HUES6 (cell line): ENCODE results near the gene UNC13A.

Source experiments
- H3K27ac ChIP-seq: 2 replicates; pipeline ENCODE4 v1.7.0; 2013; ENCODE audit warnings: low read depth, mild to moderate bottlenecking, low read length, inconsistent platforms
- H3K27me3 ChIP-seq: 2 replicates; pipeline ENCODE4 v1.6.1; 2013; ENCODE audit warnings: low read length; ENCODE audit not compliant: control insufficient read depth, insufficient read depth
- H3K36me3 ChIP-seq: 2 replicates; pipeline ENCODE4 v1.6.1; 2013; ENCODE audit warnings: low read length; ENCODE audit not compliant: control insufficient read depth, insufficient read depth
- H3K4me1 ChIP-seq: 2 replicates; pipeline ENCODE4 v1.6.1; 2013; ENCODE audit warnings: low read length; ENCODE audit not compliant: control insufficient read depth, insufficient read depth
- H3K4me3 ChIP-seq: 2 replicates; pipeline ENCODE4 v1.5.1; 2013; ENCODE audit warnings: low read depth, low read length
- H3K9ac ChIP-seq: one replicate; pipeline ENCODE4 v1.6.1; 2013; ENCODE audit warnings: mild to moderate bottlenecking, low read length
- H3K9me3 ChIP-seq: 2 replicates; pipeline ENCODE4 v1.6.1; 2013; ENCODE audit warnings: low read depth, low read length; ENCODE audit not compliant: control insufficient read depth, insufficient read depth

Gene UNC13A

DNA sequence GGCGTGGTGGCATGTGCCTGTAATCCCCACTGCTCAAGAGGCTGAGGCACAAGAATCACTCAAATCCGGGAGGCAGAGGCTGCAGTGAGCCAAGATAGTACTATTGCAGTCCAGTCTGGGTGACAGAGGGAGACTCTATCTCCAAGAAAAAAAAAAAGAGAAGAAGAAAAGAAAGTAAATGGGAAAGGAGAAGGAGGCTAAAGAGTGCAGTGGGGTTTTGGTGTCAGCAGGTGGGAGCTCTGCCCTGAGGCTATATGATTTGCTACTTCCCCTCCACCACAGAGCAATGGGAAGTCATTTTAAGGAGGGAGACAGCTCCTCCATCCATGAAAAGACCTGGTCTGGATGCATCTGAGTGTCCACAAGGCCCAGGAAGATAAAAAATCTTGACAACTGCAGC is 23.1 kb downstream of the UNC13A start:
- no peaks in the 10 kb centered on the region for H3K27me3 ChIP-seq
- no peak overlapping the region for H3K4me3 ChIP-seq
- peaks cover 46% of the 10 kb centered on the region for H3K36me3 ChIP-seq
- no peak overlapping the region for H3K9ac ChIP-seq
- H3K4me1 ChIP-seq: no peaks in the 10 kb centered on the region
- H3K27ac ChIP-seq: no peak overlapping the region
- H3K9me3 ChIP-seq: peaks cover 5% of the 10 kb centered on the region; the same call in 1 of the 2 replicates

DNA sequence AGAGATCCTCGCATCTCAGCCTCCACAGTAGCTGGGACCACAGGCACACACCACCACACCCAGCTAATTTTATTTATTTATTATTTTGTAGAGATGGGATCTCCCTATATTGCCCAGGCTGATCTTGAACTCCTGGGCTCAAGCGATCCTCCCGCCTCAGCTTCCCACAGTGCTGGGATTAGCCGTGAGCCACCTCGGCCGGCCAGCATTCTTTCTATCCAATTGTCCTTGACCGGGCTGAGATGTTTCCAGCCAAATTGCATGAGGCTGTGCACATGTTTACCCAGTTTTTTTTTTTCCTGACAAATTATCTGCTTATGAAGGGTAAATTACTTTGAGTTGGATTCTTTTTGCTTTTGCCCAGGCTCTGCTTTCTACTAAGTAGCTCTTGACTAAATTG is 28.2 kb downstream of the UNC13A start:
- no peaks in the 10 kb centered on the region for H3K9me3 ChIP-seq
- no peak overlapping the region for H3K4me3 ChIP-seq
- no peaks in the 10 kb centered on the region for H3K27me3 ChIP-seq
- no peak overlapping the region for H3K27ac ChIP-seq
- peaks cover 45% of the 10 kb centered on the region for H3K36me3 ChIP-seq
- H3K4me1 ChIP-seq: peaks cover 4% of the 10 kb centered on the region
- H3K9ac ChIP-seq: no peak overlapping the region

DNA sequence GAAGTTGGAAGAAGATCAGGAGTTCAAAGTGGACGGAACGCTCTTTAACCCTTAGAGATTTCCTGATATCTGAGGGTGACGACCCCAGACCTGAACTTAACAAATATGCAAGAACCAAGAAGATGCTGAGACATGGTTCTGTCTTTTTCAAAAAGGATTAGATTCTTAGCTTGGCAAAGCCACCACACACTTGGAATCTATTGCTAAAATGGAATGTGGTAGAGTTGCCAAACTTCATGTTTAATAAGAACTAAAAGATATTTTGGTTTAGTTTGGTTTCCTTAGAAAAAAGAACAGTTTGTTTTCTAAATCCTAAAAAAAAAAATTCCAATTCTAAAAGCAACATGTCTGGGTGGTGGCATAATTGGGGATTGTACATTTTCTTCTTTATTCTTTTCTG is 29.5 kb downstream of the UNC13A start:
- no peak overlapping the region for H3K27ac ChIP-seq
- peaks cover 43% of the 10 kb centered on the region for H3K36me3 ChIP-seq
- H3K27me3 ChIP-seq: no peaks in the 10 kb centered on the region
- no peak overlapping the region for H3K4me3 ChIP-seq
- H3K9ac ChIP-seq: no peak overlapping the region
- peaks cover 4% of the 10 kb centered on the region; the same call in 1 of the 2 replicates for H3K9me3 ChIP-seq
- peaks cover 8% of the 10 kb centered on the region for H3K4me1 ChIP-seq

DNA sequence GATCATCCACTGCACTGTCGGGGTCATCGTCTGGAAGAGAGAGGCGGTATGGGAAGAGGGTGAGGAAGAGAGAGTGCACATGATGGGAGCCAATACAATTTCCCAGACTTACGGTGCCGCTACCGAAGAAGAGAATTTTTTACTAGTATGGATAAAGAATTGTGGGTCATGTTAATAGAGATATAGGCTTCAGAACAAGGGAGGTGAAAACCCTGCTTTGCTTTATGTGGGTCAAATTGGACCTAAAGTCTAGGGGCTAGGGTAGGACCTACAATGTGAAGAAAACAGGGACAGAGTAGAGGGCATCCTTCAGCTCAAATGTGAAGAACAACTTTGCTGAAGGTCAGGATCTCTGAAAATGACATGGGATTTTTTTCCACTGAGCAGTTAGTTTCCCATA is 29.9 kb downstream of the UNC13A start:
- Histone ChIP-seq H3K9me3 (peaks cover 4% of the 10 kb centered on the region; the same call in 1 of the 2 replicates), H3K27me3 (no peaks in the 10 kb centered on the region), H3K27ac (no peak overlapping the region), H3K36me3 (peaks cover 38% of the 10 kb centered on the region), H3K4me1 (peaks cover 8% of the 10 kb centered on the region), H3K9ac (no peak overlapping the region), H3K4me3 (no peak overlapping the region)

DNA sequence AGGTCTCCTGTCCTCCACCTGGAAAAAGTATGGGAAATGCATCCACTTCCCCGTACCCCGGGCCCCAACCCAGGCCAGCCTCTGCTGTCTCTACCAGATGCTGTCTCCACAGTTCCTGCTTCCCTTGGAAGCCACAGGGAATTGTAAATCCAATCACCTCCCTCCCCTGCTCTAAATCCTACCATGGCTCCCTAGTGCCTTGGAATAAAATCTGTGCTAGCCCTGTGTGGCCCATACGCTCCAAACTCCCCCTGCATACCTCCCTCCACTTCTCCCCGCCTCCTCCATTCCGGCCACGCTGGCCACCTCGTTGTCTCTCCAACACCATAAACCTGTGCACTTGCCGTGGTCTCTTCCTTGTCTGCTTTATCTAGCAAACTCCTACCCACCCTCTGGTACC is 31.2 kb downstream of the UNC13A start:
- H3K9me3 ChIP-seq: peaks cover 4% of the 10 kb centered on the region; the same call in 1 of the 2 replicates
- H3K27me3 ChIP-seq: no peaks in the 10 kb centered on the region
- H3K4me1 ChIP-seq: peaks cover 8% of the 10 kb centered on the region
- peaks cover 46% of the 10 kb centered on the region for H3K36me3 ChIP-seq
- H3K4me3 ChIP-seq: no peak overlapping the region
- H3K9ac ChIP-seq: no peak overlapping the region
- H3K27ac ChIP-seq: no peak overlapping the region

DNA sequence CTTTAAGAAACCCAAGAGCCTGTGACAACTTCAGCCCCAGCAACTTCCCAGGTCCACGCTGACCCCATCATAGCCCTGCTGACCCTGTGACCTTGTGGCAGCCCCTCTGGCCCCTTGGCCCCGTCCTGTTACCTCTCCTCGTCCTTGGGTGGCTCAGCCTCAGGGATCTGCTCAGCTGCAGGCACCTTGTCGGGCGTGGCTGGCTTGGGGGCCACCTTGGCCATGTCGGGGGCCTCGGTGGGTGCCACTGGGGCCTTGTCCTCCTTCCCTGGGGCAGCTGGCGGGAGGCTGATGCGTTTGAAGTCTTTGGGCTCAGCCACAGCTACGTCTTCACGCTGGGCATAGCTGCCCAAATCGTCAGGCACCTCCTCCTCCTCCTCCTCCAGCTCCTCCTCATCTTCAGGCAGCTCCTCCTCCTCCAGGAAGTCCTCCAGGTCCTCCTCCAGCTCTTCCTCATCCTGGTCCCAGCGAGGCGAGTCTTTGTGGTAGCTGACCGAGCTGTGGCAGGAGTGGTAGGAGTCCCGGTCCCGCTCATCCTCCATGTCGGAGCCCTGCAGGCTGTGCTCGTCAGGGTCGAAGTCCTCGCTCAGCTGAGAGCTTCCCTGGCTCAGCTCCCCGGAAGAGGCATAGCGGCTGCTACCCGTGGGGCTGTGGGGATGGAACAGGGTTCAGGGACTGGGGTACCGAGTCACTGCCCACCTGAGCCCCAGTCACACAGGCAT is 32.2 kb downstream of the UNC13A start:
- Histone ChIP-seq H3K27ac (no peak overlapping the region), H3K36me3 (peaks cover 50% of the 10 kb centered on the region), H3K9me3 (peaks cover 4% of the 10 kb centered on the region; the same call in 1 of the 2 replicates), H3K4me1 (peaks cover 8% of the 10 kb centered on the region), H3K9ac (no peak overlapping the region), H3K4me3 (no peak overlapping the region), H3K27me3 (no peaks in the 10 kb centered on the region)

DNA sequence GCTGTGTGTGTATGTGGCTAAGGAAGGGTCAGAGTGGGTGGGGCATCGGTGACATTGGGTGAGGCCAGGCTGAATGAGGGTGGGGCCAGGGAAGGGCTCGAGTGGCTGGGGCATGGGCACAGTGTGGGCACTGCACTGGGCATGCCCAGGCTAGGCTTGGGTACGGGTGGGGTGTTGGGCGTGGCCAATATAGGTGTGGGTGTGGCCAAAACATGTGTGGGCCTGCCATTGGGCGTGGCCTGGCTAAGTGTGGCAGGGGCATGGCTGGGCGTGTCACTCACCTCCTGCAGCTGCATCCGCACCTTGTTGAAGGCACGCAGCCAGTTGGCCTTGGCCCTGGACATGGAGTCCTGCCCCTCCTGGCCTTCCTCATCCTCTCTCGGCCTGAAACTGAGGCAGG is 33.2 kb downstream of the UNC13A start:
- no peaks in the 10 kb centered on the region for H3K27me3 ChIP-seq
- peaks cover 50% of the 10 kb centered on the region for H3K36me3 ChIP-seq
- H3K4me1 ChIP-seq: peaks cover 8% of the 10 kb centered on the region
- H3K9me3 ChIP-seq: peaks cover 4% of the 10 kb centered on the region; the same call in 1 of the 2 replicates
- no peak overlapping the region for H3K4me3 ChIP-seq
- no peak overlapping the region for H3K27ac ChIP-seq
- H3K9ac ChIP-seq: no peak overlapping the region

DNA sequence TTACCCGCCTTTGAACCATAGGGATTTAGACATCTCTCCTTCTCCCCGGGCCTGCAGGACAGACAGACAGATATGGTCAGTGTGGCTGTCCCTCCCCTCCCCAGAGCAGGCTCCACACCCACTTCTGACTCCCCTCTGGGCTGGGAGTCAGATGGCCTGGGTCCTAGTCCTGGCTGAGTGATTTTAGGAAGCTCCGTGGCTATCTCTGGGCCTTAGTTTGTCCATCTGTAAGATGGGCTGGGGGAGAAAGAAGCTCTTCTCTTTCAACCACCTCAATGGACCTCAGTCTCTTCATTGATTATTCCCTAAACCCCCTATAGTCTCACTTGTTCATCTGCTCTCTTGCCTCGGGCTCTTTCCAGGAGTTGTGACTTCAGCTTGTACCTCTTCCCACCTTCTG is 35.5 kb downstream of the UNC13A start:
- Histone ChIP-seq H3K4me1 (peaks cover 8% of the 10 kb centered on the region), H3K9me3 (peaks cover 4% of the 10 kb centered on the region; the same call in 1 of the 2 replicates), H3K27ac (no peak overlapping the region), H3K4me3 (no peak overlapping the region), H3K36me3 (peaks cover 52% of the 10 kb centered on the region), H3K9ac (no peak overlapping the region), H3K27me3 (no peaks in the 10 kb centered on the region)

DNA sequence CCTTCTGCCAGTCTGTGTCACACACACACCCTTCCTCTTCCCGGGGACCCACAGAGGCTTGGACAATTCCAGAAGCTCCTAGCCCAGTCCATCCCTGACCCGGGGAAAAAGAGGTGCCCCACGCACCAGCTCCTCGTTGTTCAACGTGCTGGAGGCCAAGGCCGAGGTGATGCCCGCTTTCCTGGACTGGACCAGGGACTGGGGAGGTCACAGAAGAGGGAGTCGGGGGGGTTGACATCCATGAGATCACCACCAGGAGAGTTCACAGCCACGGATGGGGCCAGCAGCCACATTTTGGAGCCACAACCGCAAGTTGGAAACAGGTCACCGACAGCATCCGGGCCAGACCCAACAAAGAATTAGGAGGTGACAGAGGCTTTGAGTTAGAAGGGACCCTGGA is 39.4 kb downstream of the UNC13A start:
- H3K4me1 ChIP-seq: no peaks in the 10 kb centered on the region
- H3K4me3 ChIP-seq: no peak overlapping the region
- no peak overlapping the region for H3K9ac ChIP-seq
- no peak overlapping the region for H3K27ac ChIP-seq
- peaks cover 49% of the 10 kb centered on the region for H3K36me3 ChIP-seq
- H3K27me3 ChIP-seq: no peaks in the 10 kb centered on the region
- no peaks in the 10 kb centered on the region for H3K9me3 ChIP-seq

DNA sequence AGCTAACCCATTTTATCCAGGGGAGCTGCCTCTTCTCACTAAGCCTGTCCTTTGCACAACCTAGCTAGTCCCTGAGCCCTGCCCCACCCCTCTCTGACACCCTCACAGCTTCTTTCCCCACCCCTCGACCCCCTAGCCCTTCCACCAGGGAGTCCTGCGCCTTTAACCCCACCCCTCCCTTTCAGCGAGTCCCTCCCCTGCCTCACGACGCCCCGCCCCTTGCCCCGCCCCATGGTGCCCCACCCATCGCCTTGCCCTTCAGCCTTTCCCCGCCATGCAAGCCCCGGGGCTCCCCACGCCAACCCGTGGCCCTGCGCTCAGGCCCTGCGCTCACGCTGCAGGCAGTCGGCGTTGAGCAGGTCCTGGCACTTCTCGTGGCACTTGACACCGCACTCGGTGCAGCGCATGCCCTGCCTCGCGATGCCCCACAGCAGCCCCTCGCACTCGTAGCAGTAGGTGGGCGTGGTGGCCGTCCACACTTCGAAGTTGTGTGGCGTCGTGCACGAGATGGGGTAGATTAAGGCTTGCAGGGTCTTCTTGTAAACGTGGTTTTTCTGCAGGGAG is 40.0 kb downstream of the UNC13A start:
- Histone ChIP-seq H3K36me3 (peaks cover 51% of the 10 kb centered on the region), H3K4me1 (no peaks in the 10 kb centered on the region), H3K9ac (no peak overlapping the region), H3K27me3 (no peaks in the 10 kb centered on the region), H3K4me3 (no peak overlapping the region), H3K27ac (no peak overlapping the region), H3K9me3 (no peaks in the 10 kb centered on the region)

DNA sequence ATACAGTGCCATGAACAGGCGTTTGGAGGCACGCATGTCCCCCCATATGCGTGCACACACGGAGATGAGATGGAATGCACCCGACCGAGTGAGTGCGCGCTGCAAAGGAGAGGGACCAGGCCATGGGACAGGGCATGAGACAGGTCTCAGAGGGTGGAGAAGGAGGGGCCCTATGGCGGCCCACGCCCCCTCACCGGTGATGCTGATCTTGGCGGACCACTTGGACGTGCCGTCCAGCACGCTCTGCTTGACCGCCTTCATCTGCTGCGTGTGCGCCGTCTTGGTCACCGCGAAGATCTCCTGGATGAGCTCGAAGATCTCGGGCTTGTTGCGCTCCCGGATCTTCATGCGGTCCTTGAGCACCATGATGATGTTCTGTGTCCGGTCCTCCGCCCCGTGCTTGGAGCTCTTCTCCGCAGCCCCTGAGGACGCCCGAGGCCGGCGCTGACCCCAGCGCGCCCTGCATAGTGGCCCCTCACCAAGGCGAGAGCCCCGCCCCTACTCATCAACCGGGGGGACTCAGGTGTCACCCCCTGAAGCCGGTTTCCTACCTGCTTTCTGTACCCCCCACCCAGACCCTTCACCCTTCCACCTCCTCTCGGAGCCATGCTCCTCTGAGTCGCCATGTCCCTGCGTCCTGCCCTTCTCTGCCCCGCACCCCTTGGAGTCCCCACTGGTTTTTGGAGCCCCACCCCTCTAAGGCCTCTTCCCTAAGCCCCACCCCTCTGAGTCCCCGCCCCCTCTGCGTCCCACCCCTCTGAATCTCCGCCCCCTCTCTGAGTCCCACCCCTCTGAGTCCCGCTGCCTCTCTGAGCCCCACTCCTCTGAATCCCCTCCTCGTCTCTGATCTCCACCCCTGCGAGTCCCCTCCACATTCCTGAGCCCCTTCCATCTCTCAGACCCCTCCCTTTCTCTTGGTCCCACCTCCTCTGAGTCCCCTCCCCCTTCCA is 40.8 kb downstream of the UNC13A start:
- H3K9me3 ChIP-seq: no peaks in the 10 kb centered on the region
- H3K27ac ChIP-seq: no peak overlapping the region
- peaks cover 49% of the 10 kb centered on the region for H3K36me3 ChIP-seq
- H3K4me3 ChIP-seq: no peak overlapping the region
- no peaks in the 10 kb centered on the region for H3K4me1 ChIP-seq
- H3K9ac ChIP-seq: no peak overlapping the region
- no peaks in the 10 kb centered on the region for H3K27me3 ChIP-seq
